ENCODE data around the gene CNTN4. TPM values are rescaled to one million over a fixed set of nuclear protein-coding genes. Genes with fewer than 3 reads are reported as not detected.

Gene CNTN4
- total RNA-seq, 1 experiment from 2014 or later, result 51.3 TPM

DNA sequence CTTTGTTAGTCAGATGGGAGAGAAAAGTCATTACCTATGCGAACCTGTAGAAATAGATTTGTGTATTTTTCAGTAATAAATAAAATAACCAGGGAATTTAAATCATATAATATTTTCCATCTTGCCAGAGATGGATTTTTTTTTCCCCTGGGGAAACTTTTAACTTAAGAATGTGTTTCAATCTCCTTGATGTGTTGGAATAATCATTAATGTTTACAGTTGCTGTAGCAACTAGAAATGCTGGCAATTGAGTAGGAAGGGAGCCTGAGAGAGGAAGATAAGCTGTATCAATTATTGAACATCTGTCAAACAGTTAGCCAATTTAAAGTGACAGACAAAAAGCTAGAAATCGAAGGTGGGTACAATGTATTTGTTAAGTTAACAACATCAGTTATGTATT is 752.0 kb downstream of the CNTN4 start:
- Mint-ChIP-seq H3K4me3 (ENCODE audit: unreplicated experiment) (no peak overlapping the region), H3K9me3 (ENCODE audit: unreplicated experiment) (no peaks in the 10 kb centered on the region), H3K27ac (ENCODE audit: unreplicated experiment) (no peak overlapping the region), H3K36me3 (ENCODE audit: insufficient read depth, unreplicated experiment) (peaks cover 6% of the 10 kb centered on the region), H3K4me1 (ENCODE audit: low read depth, unreplicated experiment) (peaks cover 12% of the 10 kb centered on the region), H3K27me3 (ENCODE audit: insufficient read depth, unreplicated experiment) (no peaks in the 10 kb centered on the region)
- Histone ChIP-seq H3K36me3 (ENCODE audit: control insufficient read depth, insufficient read depth, low read length) (no peaks in the 10 kb centered on the region), H3K27me3 (replicated peaks; ENCODE audit: control insufficient read depth, insufficient read depth, low read length) (no peaks in the 10 kb centered on the region), H3K4me1 (peaks cover 11% of the 10 kb centered on the region), H3K9me3 (no peaks in the 10 kb centered on the region), H3K4me3 (ENCODE audit: low read depth, low read length) (no peak overlapping the region)
- ChIA-PET POLR2A (no interaction called here), CTCF (no interaction called here)
- DNase-seq, result no peak
- intact Hi-C loops (cut with micrococcal nuclease; ENCODE audit: unreplicated experiment), result no loop called here
- TF ChIP-seq, protein P1, sequence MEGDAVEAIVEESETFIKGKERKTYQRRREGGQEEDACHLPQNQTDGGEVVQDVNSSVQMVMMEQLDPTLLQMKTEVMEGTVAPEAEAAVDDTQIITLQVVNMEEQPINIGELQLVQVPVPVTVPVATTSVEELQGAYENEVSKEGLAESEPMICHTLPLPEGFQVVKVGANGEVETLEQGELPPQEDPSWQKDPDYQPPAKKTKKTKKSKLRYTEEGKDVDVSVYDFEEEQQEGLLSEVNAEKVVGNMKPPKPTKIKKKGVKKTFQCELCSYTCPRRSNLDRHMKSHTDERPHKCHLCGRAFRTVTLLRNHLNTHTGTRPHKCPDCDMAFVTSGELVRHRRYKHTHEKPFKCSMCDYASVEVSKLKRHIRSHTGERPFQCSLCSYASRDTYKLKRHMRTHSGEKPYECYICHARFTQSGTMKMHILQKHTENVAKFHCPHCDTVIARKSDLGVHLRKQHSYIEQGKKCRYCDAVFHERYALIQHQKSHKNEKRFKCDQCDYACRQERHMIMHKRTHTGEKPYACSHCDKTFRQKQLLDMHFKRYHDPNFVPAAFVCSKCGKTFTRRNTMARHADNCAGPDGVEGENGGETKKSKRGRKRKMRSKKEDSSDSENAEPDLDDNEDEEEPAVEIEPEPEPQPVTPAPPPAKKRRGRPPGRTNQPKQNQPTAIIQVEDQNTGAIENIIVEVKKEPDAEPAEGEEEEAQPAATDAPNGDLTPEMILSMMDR (IDR thresholded peaks at IDR 0.05; ENCODE audit: insufficient read depth in 1 of 2, low read depth in 1 of 2, low read length in 1 of 2, severe bottlenecking in 1 of 2, unreplicated experiment in 1 of 2), result no peak
- BruUV-seq (replicated peaks), result no TSS peak

DNA sequence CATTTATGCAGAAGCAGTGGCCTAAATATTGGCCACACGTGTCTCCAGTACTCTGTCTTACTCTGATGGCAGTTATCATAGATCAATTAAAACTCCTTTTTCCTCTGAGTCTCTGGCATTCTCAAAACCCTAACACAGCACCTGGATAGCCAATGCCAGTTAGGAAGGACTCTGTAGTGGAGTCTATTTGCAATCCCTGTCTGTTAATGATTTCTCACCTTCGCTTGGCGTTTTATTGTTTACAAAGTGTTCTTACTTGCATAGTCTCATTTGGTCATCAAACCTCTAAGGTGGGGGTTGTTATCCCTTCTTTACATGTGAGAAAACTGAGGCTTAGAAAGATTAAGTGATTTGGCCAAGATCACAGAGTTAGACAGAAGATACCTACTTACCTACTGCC is 752.7 kb downstream of the CNTN4 start:
- TF ChIP-seq, protein P1 (IDR thresholded peaks at IDR 0.05; ENCODE audit: insufficient read depth in 1 of 2, low read depth in 1 of 2, low read length in 1 of 2, severe bottlenecking in 1 of 2, unreplicated experiment in 1 of 2), result no peak
- POLR2A ChIA-PET, result no interaction called here
- peak in 1 of 2 experiments; percentile 2 for DNase-seq
- Histone ChIP-seq H3K9me3 (no peaks in the 10 kb centered on the region), H3K27me3 (replicated peaks; ENCODE audit: control insufficient read depth, insufficient read depth, low read length) (no peaks in the 10 kb centered on the region), H3K4me1 (peaks cover 11% of the 10 kb centered on the region), H3K4me3 (ENCODE audit: low read depth, low read length) (no peak overlapping the region), H3K36me3 (ENCODE audit: control insufficient read depth, insufficient read depth, low read length) (no peaks in the 10 kb centered on the region)
- peaks cover 12% of the 10 kb centered on the region for H3K4me1 Mint-ChIP-seq (ENCODE audit: low read depth, unreplicated experiment)
- no peaks in the 10 kb centered on the region for H3K27me3 Mint-ChIP-seq (ENCODE audit: insufficient read depth, unreplicated experiment)
- no peaks in the 10 kb centered on the region for H3K9me3 Mint-ChIP-seq (ENCODE audit: unreplicated experiment)
- intact Hi-C loops (cut with micrococcal nuclease; ENCODE audit: unreplicated experiment), result no loop called here
- H3K27ac Mint-ChIP-seq (ENCODE audit: unreplicated experiment), result no peak overlapping the region
- H3K4me3 Mint-ChIP-seq (ENCODE audit: unreplicated experiment), result no peak overlapping the region
- CTCF ChIA-PET, result no interaction called here
- H3K36me3 Mint-ChIP-seq (ENCODE audit: insufficient read depth, unreplicated experiment), result peaks cover 6% of the 10 kb centered on the region
- no TSS peak for BruUV-seq (replicated peaks)

DNA sequence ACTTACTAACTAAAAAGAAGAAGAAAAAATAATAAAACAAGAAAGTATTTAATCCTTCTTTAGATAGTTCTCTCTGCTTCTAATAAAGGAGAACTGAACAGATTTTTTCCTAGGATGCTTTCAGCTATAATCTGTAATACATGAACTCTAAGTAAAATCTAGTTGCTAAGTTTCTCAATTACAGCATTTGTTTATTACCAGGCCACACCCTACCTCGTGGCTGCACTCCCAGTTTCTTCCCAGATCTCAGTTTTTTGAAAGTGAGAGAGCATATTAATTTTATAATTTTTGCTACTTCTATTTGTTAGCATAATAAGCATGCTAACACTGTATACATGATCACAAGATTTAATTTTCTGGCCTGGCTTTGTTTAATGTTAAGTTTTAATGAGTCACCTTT is 753.2 kb downstream of the CNTN4 start:
- ChIA-PET CTCF (no interaction called here), POLR2A (no interaction called here)
- DNase-seq, result no peak
- TF ChIP-seq, protein P1 (IDR thresholded peaks at IDR 0.05; ENCODE audit: insufficient read depth in 1 of 2, low read depth in 1 of 2, low read length in 1 of 2, severe bottlenecking in 1 of 2, unreplicated experiment in 1 of 2), result no peak
- no peaks in the 10 kb centered on the region for H3K27me3 Mint-ChIP-seq (ENCODE audit: insufficient read depth, unreplicated experiment)
- no peaks in the 10 kb centered on the region for H3K27me3 ChIP-seq (replicated peaks; ENCODE audit: control insufficient read depth, insufficient read depth, low read length)
- H3K9me3 ChIP-seq, result no peaks in the 10 kb centered on the region
- intact Hi-C loops (cut with micrococcal nuclease; ENCODE audit: unreplicated experiment), result no loop called here
- H3K27ac Mint-ChIP-seq (ENCODE audit: unreplicated experiment), result no peak overlapping the region
- no peak overlapping the region for H3K4me3 ChIP-seq (ENCODE audit: low read depth, low read length)
- no peak overlapping the region for H3K4me3 Mint-ChIP-seq (ENCODE audit: unreplicated experiment)
- peaks cover 11% of the 10 kb centered on the region for H3K4me1 ChIP-seq
- BruUV-seq (replicated peaks), result no TSS peak
- no peaks in the 10 kb centered on the region for H3K9me3 Mint-ChIP-seq (ENCODE audit: unreplicated experiment)
- no peaks in the 10 kb centered on the region for H3K36me3 ChIP-seq (ENCODE audit: control insufficient read depth, insufficient read depth, low read length)
- H3K4me1 Mint-ChIP-seq (ENCODE audit: low read depth, unreplicated experiment), result peaks cover 12% of the 10 kb centered on the region
- peaks cover 6% of the 10 kb centered on the region for H3K36me3 Mint-ChIP-seq (ENCODE audit: insufficient read depth, unreplicated experiment)
